Measurements from ENCODE around the gene ZEB1. TPM values are rescaled to one million over a fixed set of nuclear protein-coding genes. Genes with fewer than 3 reads are reported as not detected.
"Not testable (repeated sequence)": the region's sequence is repeated elsewhere in the genome, so short reads cannot be mapped to it uniquely, and the experiment has no call there.

ZEB1 gene
- total RNA-seq, 1 donor from 2014 or later: 58.5 TPM

GRCh38 chr10:31484431-31485135, 165.6 kb downstream of the ZEB1 start:
- no peak for DNase-seq (ENCODE audit: low read depth in 2 of 2)

GRCh38 chr10:31490858-31491504, 172.0 kb downstream of the ZEB1 start:
- peak; percentile 48 to 66 for DNase-seq (ENCODE audit: low read depth in 2 of 2)

- no peak for DNase-seq (ENCODE audit: low read depth in 2 of 2)
Measured at GRCh38 chr10:31507427-31507826, 188.4 kb downstream of the ZEB1 start.

GRCh38 chr10:31508234-31508633, 189.2 kb downstream of the ZEB1 start:
- no peak for DNase-seq (ENCODE audit: low read depth in 2 of 2)

- DNase-seq (ENCODE audit: low read depth in 2 of 2): no peak
Measured at GRCh38 chr10:31508882-31509281, 189.9 kb downstream of the ZEB1 start.

- DNase-seq (ENCODE audit: low read depth in 2 of 2): no peak
Measured at GRCh38 chr10:31509989-31510388, 191.0 kb downstream of the ZEB1 start.

- DNase-seq (ENCODE audit: low read depth in 2 of 2): no peak
Measured at GRCh38 chr10:31515116-31515515, 196.1 kb downstream of the ZEB1 start.

GRCh38 chr10:31515819-31516402, 196.9 kb downstream of the ZEB1 start:
- DNase-seq (ENCODE audit: low read depth in 2 of 2): no peak

GRCh38 chr10:31520986-31521831, 202.2 kb downstream of the ZEB1 start:
- DNase-seq (ENCODE audit: low read depth in 2 of 2): no peak

GRCh38 chr10:31522820-31523219, 203.8 kb downstream of the ZEB1 start:
- no peak for DNase-seq (ENCODE audit: low read depth in 2 of 2)

GRCh38 chr10:31524460-31524859, 205.4 kb downstream of the ZEB1 start:
- no peak for DNase-seq (ENCODE audit: low read depth in 2 of 2)

GRCh38 chr10:31526178-31526577, 207.2 kb downstream of the ZEB1 start:
- DNase-seq (ENCODE audit: low read depth in 2 of 2): no peak

- DNase-seq (ENCODE audit: low read depth in 2 of 2): peak in 1 of 2 donors; percentile 15
Measured at GRCh38 chr10:31526681-31527080, 207.7 kb downstream of the ZEB1 start.

- DNase-seq (ENCODE audit: low read depth in 2 of 2): no peak
Measured at GRCh38 chr10:31528831-31529230, 209.8 kb downstream of the ZEB1 start.

GRCh38 chr10:31536302-31536701, 217.3 kb downstream of the ZEB1 start:
- DNase-seq (ENCODE audit: low read depth in 2 of 2): no peak

- DNase-seq (ENCODE audit: low read depth in 2 of 2): no peak
Measured at GRCh38 chr10:31549896-31550295, 230.9 kb downstream of the ZEB1 start.

GRCh38 chr10:31554556-31554955, 235.5 kb downstream of the ZEB1 start:
- no peak for DNase-seq (ENCODE audit: low read depth in 2 of 2)

- DNase-seq (ENCODE audit: low read depth in 2 of 2): no peak
Measured at GRCh38 chr10:31557854-31558253, 238.8 kb downstream of the ZEB1 start.

GRCh38 chr10:31568252-31568861, 249.3 kb downstream of the ZEB1 start:
- DNase-seq (ENCODE audit: low read depth in 2 of 2): not testable (repeated sequence)

- DNase-seq (ENCODE audit: low read depth in 2 of 2): no peak
Measured at GRCh38 chr10:31574577-31574976, 255.6 kb downstream of the ZEB1 start.

GRCh38 chr10:31578181-31578852, 259.3 kb downstream of the ZEB1 start:
- no peak for DNase-seq (ENCODE audit: low read depth in 2 of 2)

All from dermis microvascular lymphatic vessel endothelial cell (primary cell).